Activated T-cell treated with anti-CD3 and anti-CD28 coated beads, Interleukin-2, amount 50 U/mL, for 72 hours (primary cell): Measurements from ENCODE around the gene TPMT. TPM values are rescaled to one million over a fixed set of nuclear protein-coding genes. Genes with fewer than 3 reads are reported as not detected.

Experiments used
- ATAC-seq, 2 donors: fragments of 150-1000 bp; cut with Tn5 transposase; replicated peaks in 1 of 2; 2 replicates each; pipeline ENCODE4 v1.10.0; 2021; ENCODE audit warnings: moderate library complexity in 2 of 2, mild to moderate bottlenecking in 1 of 2
- DNase-seq, 2 donors: peaks; one replicate each; pipeline ENCODE4 v3.0.0; 2021 to 2022; ENCODE audit warnings: mixed read lengths in 1 of 2
- H3K27ac Mint-ChIP-seq: one replicate; pipeline ENCODE4 v1.8.0; 2022; ENCODE audit warnings: mild to moderate bottlenecking, moderate library complexity, mixed read lengths
- H3K27me3 Mint-ChIP-seq: one replicate; pipeline ENCODE4 v1.8.0; 2022; ENCODE audit warnings: low read depth, mixed read lengths
- H3K36me3 Mint-ChIP-seq, 2 donors: one replicate each; pipeline ENCODE4 v1.8.0; 2022; ENCODE audit warnings: mixed read lengths in 2 of 2, mild to moderate bottlenecking in 1 of 2; ENCODE audit not compliant: insufficient read depth in 2 of 2
- H3K4me1 Mint-ChIP-seq: one replicate; pipeline ENCODE4 v1.8.0; 2022; ENCODE audit warnings: low read depth, mixed read lengths
- H3K4me3 Mint-ChIP-seq, 2 donors: one replicate each; pipeline ENCODE4 v1.8.0; 2022; ENCODE audit warnings: mild to moderate bottlenecking in 2 of 2, mixed read lengths in 2 of 2, moderate library complexity in 2 of 2
- H3K9me3 Mint-ChIP-seq, 2 donors: one replicate each; pipeline ENCODE4 v1.8.0; 2022; ENCODE audit warnings: mixed read lengths in 2 of 2
- total RNA-seq, 2 donors: library from RNA; stranded (reverse); gene quantifications; one replicate each; pipeline ENCODE4 v1.2.3, GENCODE V29; 2022

The TPMT gene
- 1 to 10 TPM; 6.7 to 8.2 TPM for total RNA-seq

GRCh38 chr6:18154507-18155149, at the start of gene TPMT:
Gene TPMT (minus strand): TSS chr6:18155077. CDS start chr6:18149127, 5,950 bp downstream.
- peaks cover 0 to 4% of the 10 kb centered on the region in 2 donors for H3K9me3 Mint-ChIP-seq
- no peaks in the 10 kb centered on the region for H3K27me3 Mint-ChIP-seq
- H3K4me3 Mint-ChIP-seq: peak within 1 kb of the TSS; percentile 97 to 99
- ATAC-seq (peak; percentile 70 to 71), DNase-seq (peak in 1 of 2 donors; percentile 27)
- peak within 1 kb of the TSS; percentile 94 for H3K27ac Mint-ChIP-seq
- peaks cover 4% of the 10 kb centered on the region in 2 donors for H3K36me3 Mint-ChIP-seq
- H3K4me1 Mint-ChIP-seq: peaks cover 33% of the 10 kb centered on the region

- no peak overlapping the region for H3K4me3 Mint-ChIP-seq
- no peaks in the 10 kb centered on the region for H3K4me1 Mint-ChIP-seq
- H3K27ac Mint-ChIP-seq: no peak overlapping the region
- DNase-seq: no peak
- H3K27me3 Mint-ChIP-seq: no peaks in the 10 kb centered on the region
- peaks cover 0 to 3% of the 10 kb centered on the region in 2 donors for H3K36me3 Mint-ChIP-seq
- H3K9me3 Mint-ChIP-seq: no peaks in the 10 kb centered on the region
- ATAC-seq: no peak
Measured at GRCh38 chr6:18203786-18204185, 48.9 kb upstream of the TPMT start.

GRCh38 chr6:18192026-18192425, 37.1 kb upstream of the TPMT start:
- no peak for DNase-seq
- Mint-ChIP-seq H3K9me3 (no peaks in the 10 kb centered on the region), H3K27me3 (no peaks in the 10 kb centered on the region), H3K36me3 (peaks cover 0 to 4% of the 10 kb centered on the region in 2 donors), H3K4me3 (no peak overlapping the region), H3K27ac (no peak overlapping the region), H3K4me1 (no peaks in the 10 kb centered on the region)
- ATAC-seq: no peak

- H3K27ac Mint-ChIP-seq: no peak overlapping the region
- H3K4me3 Mint-ChIP-seq: no peak overlapping the region
- H3K36me3 Mint-ChIP-seq: no peaks in the 10 kb centered on the region
- no peaks in the 10 kb centered on the region for H3K9me3 Mint-ChIP-seq
- DNase-seq: no peak
- peaks cover 18% of the 10 kb centered on the region for H3K4me1 Mint-ChIP-seq
- H3K27me3 Mint-ChIP-seq: no peaks in the 10 kb centered on the region
- ATAC-seq: no peak
Measured at GRCh38 chr6:18189196-18189595, 34.3 kb upstream of the TPMT start.

GRCh38 chr6:18187701-18188100, 32.8 kb upstream of the TPMT start:
- no peak for ATAC-seq
- Mint-ChIP-seq H3K9me3 (no peaks in the 10 kb centered on the region), H3K36me3 (peaks cover 0 to 2% of the 10 kb centered on the region in 2 donors), H3K4me3 (no peak overlapping the region), H3K27me3 (no peaks in the 10 kb centered on the region), H3K27ac (no peak overlapping the region), H3K4me1 (peaks cover 18% of the 10 kb centered on the region)
- DNase-seq: no peak

- ATAC-seq: no peak
- no peak for DNase-seq
- Mint-ChIP-seq H3K9me3 (no peaks in the 10 kb centered on the region), H3K27ac (no peak overlapping the region), H3K36me3 (peaks cover 0 to 2% of the 10 kb centered on the region in 2 donors), H3K4me1 (peaks cover 18% of the 10 kb centered on the region), H3K27me3 (no peaks in the 10 kb centered on the region), H3K4me3 (no peak overlapping the region)
Measured at GRCh38 chr6:18186540-18187250, 31.8 kb upstream of the TPMT start.

- Mint-ChIP-seq H3K36me3 (peaks cover 0 to 2% of the 10 kb centered on the region in 2 donors), H3K4me3 (no peak overlapping the region), H3K27me3 (no peaks in the 10 kb centered on the region), H3K9me3 (no peaks in the 10 kb centered on the region), H3K27ac (no peak overlapping the region), H3K4me1 (peaks cover 18% of the 10 kb centered on the region)
- ATAC-seq: no peak
- DNase-seq: no peak
Measured at GRCh38 chr6:18186033-18186432, 31.2 kb upstream of the TPMT start.

GRCh38 chr6:18185624-18186023, 30.7 kb upstream of the TPMT start:
- ATAC-seq (no peak), DNase-seq (no peak)
- Mint-ChIP-seq H3K27me3 (no peaks in the 10 kb centered on the region), H3K36me3 (peaks cover 0 to 2% of the 10 kb centered on the region in 2 donors), H3K4me1 (peaks cover 18% of the 10 kb centered on the region), H3K27ac (no peak overlapping the region), H3K4me3 (no peak overlapping the region), H3K9me3 (no peaks in the 10 kb centered on the region)

- DNase-seq (no peak), ATAC-seq (no peak)
- no peak overlapping the region for H3K27ac Mint-ChIP-seq
- H3K9me3 Mint-ChIP-seq: no peaks in the 10 kb centered on the region
- H3K36me3 Mint-ChIP-seq: peaks cover 0 to 4% of the 10 kb centered on the region in 2 donors
- H3K4me3 Mint-ChIP-seq: no peak overlapping the region
- no peaks in the 10 kb centered on the region for H3K27me3 Mint-ChIP-seq
- H3K4me1 Mint-ChIP-seq: peaks cover 18% of the 10 kb centered on the region
Measured at GRCh38 chr6:18183766-18184165, 28.9 kb upstream of the TPMT start.

- peaks cover 0 to 4% of the 10 kb centered on the region in 2 donors for H3K36me3 Mint-ChIP-seq
Measured at GRCh38 chr6:18182568-18182967, 27.7 kb upstream of the TPMT start.

GRCh38 chr6:18179770-18180356, 25.0 kb upstream of the TPMT start:
- ATAC-seq: no peak
- Mint-ChIP-seq H3K4me1 (peaks cover 2% of the 10 kb centered on the region), H3K9me3 (no peaks in the 10 kb centered on the region), H3K27ac (no peak overlapping the region), H3K4me3 (no peak overlapping the region), H3K36me3 (peaks cover 5 to 11% of the 10 kb centered on the region in 2 donors), H3K27me3 (no peaks in the 10 kb centered on the region)
- no peak for DNase-seq

More at GRCh38 chr6:18182568-18182967, 27.7 kb upstream of the TPMT start:
- Mint-ChIP-seq H3K4me3 (no peak overlapping the region), H3K9me3 (no peaks in the 10 kb centered on the region), H3K4me1 (peaks cover 18% of the 10 kb centered on the region), H3K27me3 (no peaks in the 10 kb centered on the region), H3K27ac (no peak overlapping the region)
- ATAC-seq (no peak), DNase-seq (no peak)

- Mint-ChIP-seq H3K4me1 (no peaks in the 10 kb centered on the region), H3K36me3 (peaks cover 5 to 11% of the 10 kb centered on the region in 2 donors)
- no peak for DNase-seq
Measured at GRCh38 chr6:18178960-18179615, 24.2 kb upstream of the TPMT start.

More at GRCh38 chr6:18178960-18179615, 24.2 kb upstream of the TPMT start:
- no peak overlapping the region for H3K27ac Mint-ChIP-seq
- H3K27me3 Mint-ChIP-seq: no peaks in the 10 kb centered on the region
- H3K4me3 Mint-ChIP-seq: no peak overlapping the region
- no peak for ATAC-seq
- no peaks in the 10 kb centered on the region for H3K9me3 Mint-ChIP-seq
